NT2/D1 (cell line): ENCODE measurements around the gene FAM89B.

Experiments
- DNase-seq: peaks from one replicate; pipeline ENCODE4 v3.0.0-alpha.2; 2011; ENCODE audit warnings: low read depth, low spot score
- H3K27me3 ChIP-seq: 2 replicates; pipeline ENCODE4 v1.6.0; 2011; ENCODE audit warnings: mild to moderate bottlenecking; ENCODE audit not compliant: insufficient read length, insufficient read depth
- H3K36me3 ChIP-seq: 2 replicates; pipeline ENCODE4 v1.6.1; 2011; ENCODE audit warnings: mild to moderate bottlenecking, low read length, mixed read lengths; ENCODE audit not compliant: insufficient read depth, insufficient read length
- H3K4me1 ChIP-seq: 2 replicates; pipeline ENCODE4 v1.5.1; 2011; ENCODE audit not compliant: insufficient read depth, insufficient read length
- H3K4me3 ChIP-seq: 2 replicates; pipeline ENCODE4 v1.5.1; 2011; ENCODE audit warnings: low read depth; ENCODE audit not compliant: insufficient read length
- H3K9ac ChIP-seq: 2 replicates; pipeline ENCODE4 v1.6.0; 2011; ENCODE audit warnings: low read depth; ENCODE audit not compliant: insufficient read length
- H3K9me3 ChIP-seq: 2 replicates; pipeline ENCODE4 v1.5.1; 2011; ENCODE audit warnings: mild to moderate bottlenecking, low read length; ENCODE audit not compliant: insufficient read depth
- SUZ12 ChIP-seq: IDR thresholded peaks from 2 replicates; pipeline ENCODE4 v1.6.1; 2011; ENCODE audit not compliant: insufficient read length, insufficient read depth; ENCODE audit errors: extremely low read depth
- YY1 ChIP-seq: IDR thresholded peaks from 2 replicates; pipeline ENCODE4 v1.6.1; 2011; ENCODE audit not compliant: insufficient read length, insufficient read depth
- ZNF274 ChIP-seq: IDR thresholded peaks from 2 replicates; pipeline ENCODE4 v1.6.1; 2011; ENCODE audit warnings: mild to moderate bottlenecking, low read depth, low read length

FAM89B gene

DNA sequence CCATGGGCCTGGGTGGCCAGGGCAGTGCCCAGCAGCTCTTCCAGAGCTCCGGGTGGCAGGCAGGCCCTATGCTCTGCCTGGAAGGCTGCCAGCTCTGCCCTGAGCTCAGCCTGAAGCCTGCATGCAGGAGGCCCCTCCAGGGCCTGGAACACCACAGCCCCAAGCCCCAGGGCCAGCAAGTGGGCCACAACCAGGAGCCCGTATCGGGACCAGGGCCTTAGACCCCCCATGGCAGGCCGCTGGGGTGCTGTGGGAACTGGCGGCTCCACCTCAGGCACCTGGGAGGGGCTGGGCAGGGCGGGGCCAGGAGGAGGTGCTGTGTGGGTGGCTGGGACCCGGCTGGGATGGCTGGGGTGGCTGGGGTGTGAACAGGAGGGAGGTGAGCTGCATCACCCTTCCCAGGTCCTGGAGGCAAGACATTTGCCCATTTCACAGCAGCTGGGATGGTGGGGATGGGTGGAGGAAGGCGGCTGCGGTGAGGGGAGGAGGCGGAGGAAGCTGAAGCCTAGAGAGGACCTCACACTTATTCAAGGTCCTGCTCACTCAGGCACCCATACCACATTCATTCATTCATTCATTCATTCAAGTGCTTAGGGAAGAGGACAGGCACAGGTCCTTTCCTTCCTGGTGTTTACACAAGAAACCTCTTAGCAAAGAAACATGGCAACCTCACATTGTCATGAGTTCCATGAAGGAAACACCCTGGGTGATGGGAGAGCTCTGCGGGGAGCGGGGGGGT is 23.4 kb downstream of the FAM89B start, which contains the start of gene KCNK7:
Gene KCNK7, minus strand, starts transcription at position 258 of the 739 bp plus-strand sequence. Its CDS starts 28 bp downstream, at position 230.
- no peak within 1 kb of the TSS for H3K4me3 ChIP-seq
- no peak for DNase-seq
- TF ChIP-seq SUZ12 (no peak), ZNF274 (no peak), YY1 (no peak)
- H3K36me3 ChIP-seq, result peaks cover 42% of the 10 kb centered on the region
- peaks cover 20% of the 10 kb centered on the region for H3K4me1 ChIP-seq
- no peaks in the 10 kb centered on the region for H3K9me3 ChIP-seq
- peaks cover 5% of the 10 kb centered on the region for H3K27me3 ChIP-seq
- no peak within 1 kb of the TSS for H3K9ac ChIP-seq

GRCh38 chr11:65596520-65596919 is 24.2 kb downstream of the FAM89B start:
- Histone ChIP-seq H3K4me3 (no peak overlapping the region), H3K27me3 (peaks cover 5% of the 10 kb centered on the region), H3K4me1 (peaks cover 17% of the 10 kb centered on the region), H3K9ac (no peak overlapping the region), H3K36me3 (peaks cover 46% of the 10 kb centered on the region), H3K9me3 (no peaks in the 10 kb centered on the region)
- TF ChIP-seq SUZ12 (no peak), YY1 (no peak), ZNF274 (no peak)
- no peak for DNase-seq

DNA sequence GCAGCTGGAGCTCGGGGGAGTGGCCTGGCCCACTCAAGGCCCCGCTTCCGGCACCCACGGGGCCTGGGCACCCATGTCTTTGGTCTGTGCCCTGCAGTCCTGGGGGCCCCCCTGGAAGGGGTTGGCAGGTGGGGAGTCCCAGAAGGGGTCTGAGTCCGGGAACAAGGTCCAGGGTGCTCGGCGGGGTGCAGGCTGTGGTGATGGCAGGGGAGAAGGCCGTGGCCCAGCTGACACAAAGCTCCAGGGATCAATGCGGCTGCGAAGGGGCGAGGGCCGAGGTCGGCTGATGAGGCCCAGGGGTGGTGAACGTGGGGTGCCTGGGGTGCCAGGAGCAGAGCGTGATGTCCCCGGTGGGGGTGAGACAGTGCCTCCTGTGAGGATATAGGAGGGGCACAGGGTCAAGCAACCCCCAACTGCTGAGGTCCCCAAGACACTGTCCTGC is 25.9 kb downstream of the FAM89B start:
- H3K9me3 ChIP-seq, result no peaks in the 10 kb centered on the region
- TF ChIP-seq SUZ12, result no peak
- H3K27me3 ChIP-seq, result no peaks in the 10 kb centered on the region
- H3K4me1 ChIP-seq, result peaks cover 9% of the 10 kb centered on the region
- H3K9ac ChIP-seq, result no peak overlapping the region
- H3K4me3 ChIP-seq, result no peak overlapping the region
- no peak for DNase-seq
- peaks cover 48% of the 10 kb centered on the region for H3K36me3 ChIP-seq

GRCh38 chr11:65599216-65599954 is 27.0 kb downstream of the FAM89B start:
- DNase-seq, result no peak
- H3K9me3 ChIP-seq, result no peaks in the 10 kb centered on the region
- peaks cover 56% of the 10 kb centered on the region for H3K36me3 ChIP-seq
- no peaks in the 10 kb centered on the region for H3K27me3 ChIP-seq
- no peak overlapping the region for H3K9ac ChIP-seq
- H3K4me1 ChIP-seq, result peaks cover 5% of the 10 kb centered on the region
- TF ChIP-seq SUZ12 (no peak), YY1 (no peak), ZNF274 (no peak)
- H3K4me3 ChIP-seq, result no peak overlapping the region

DNA sequence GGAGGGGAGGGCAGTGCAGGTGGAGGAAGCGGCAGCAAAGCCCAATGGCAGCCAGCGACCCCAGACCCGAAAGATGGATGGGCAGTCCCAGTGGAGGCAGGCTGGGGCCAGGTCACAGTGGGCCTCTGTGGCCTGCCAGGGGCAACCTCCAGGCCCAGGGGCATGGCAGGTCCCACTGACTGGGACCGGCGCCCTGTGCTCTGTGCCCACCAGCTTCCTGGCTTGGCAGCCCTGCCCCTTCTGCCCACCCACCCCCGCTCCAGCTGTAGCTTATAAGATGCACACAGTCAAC is 27.6 kb downstream of the FAM89B start:
- DNase-seq, result no peak
- no peak overlapping the region for H3K4me3 ChIP-seq
- H3K27me3 ChIP-seq, result no peaks in the 10 kb centered on the region
- no peaks in the 10 kb centered on the region for H3K9me3 ChIP-seq
- no peak overlapping the region for H3K9ac ChIP-seq
- TF ChIP-seq ZNF274 (no peak), SUZ12 (no peak)
- peaks cover 61% of the 10 kb centered on the region for H3K36me3 ChIP-seq
- peaks cover 5% of the 10 kb centered on the region for H3K4me1 ChIP-seq

GRCh38 chr11:65604258-65604657 is 31.9 kb downstream of the FAM89B start:
- Histone ChIP-seq H3K9me3 (no peaks in the 10 kb centered on the region), H3K4me1 (peaks cover 14% of the 10 kb centered on the region), H3K9ac (no peak overlapping the region), H3K27me3 (no peaks in the 10 kb centered on the region), H3K4me3 (no peak overlapping the region), H3K36me3 (peaks cover 69% of the 10 kb centered on the region)
- no peak for DNase-seq
- TF ChIP-seq YY1 (no peak), ZNF274 (no peak), SUZ12 (no peak)

GRCh38 chr11:65606876-65607613 is 34.7 kb downstream of the FAM89B start:
- Histone ChIP-seq H3K4me3 (peak overlapping the region; percentile 22), H3K36me3 (peaks cover 82% of the 10 kb centered on the region), H3K27me3 (no peaks in the 10 kb centered on the region), H3K4me1 (peaks cover 26% of the 10 kb centered on the region), H3K9ac (peak overlapping the region; percentile 77), H3K9me3 (no peaks in the 10 kb centered on the region)
- DNase-seq, result peak; percentile 98
- TF ChIP-seq ZNF274, result no peak
- no peak for TF ChIP-seq SUZ12
- no peak for TF ChIP-seq YY1
